ENCODE results near the gene KDM2B. TPM values are rescaled to one million over a fixed set of nuclear protein-coding genes. Genes with fewer than 3 reads are reported as not detected.

Gene KDM2B
- total and polyA plus RNA-seq, 2 experiments from 2014 or later = 59.4 to 161 TPM

DNA sequence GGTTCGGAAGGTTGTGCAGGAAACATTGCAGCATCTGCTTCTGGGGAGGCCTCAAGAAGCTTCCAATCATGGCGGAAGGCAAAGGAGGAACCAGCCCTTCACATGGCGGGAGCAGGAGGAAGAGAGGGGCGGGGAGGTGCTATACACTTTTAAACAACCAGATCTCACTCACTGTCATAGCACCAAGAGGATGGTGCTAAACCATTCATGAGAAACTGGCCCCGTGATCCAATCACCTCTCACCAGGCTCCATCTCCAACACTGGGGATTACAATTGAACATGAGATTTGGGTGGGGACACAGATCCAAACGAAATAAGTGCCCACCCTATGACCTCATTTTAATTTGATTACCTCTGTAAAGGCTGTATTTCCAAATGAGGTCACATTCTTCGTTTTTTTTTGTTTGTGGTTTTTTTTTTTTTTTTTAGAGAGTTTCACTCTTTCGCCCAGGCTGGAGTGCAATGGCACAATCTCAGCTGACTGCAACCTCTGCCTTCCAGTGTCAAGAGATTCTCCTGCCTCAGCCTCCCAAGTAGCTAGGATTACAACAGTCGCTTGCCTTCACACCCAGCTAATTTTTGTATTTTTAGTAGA lies 34.1 kb upstream of the KDM2B start:
- H3K4me1 Mint-ChIP-seq = peaks cover 20% of the 10 kb centered on the region
- H3K4me3 Mint-ChIP-seq = no peak overlapping the region
- no peaks in the 10 kb centered on the region for H3K36me3 Mint-ChIP-seq (ENCODE audit: low read depth)
- Histone ChIP-seq H3K36me3 (ENCODE audit: insufficient read depth) (no peaks in the 10 kb centered on the region), H3K4me1 (ENCODE audit: insufficient read depth) (peaks cover 20% of the 10 kb centered on the region), H4K20me1 (replicated peaks; ENCODE audit: insufficient read depth) (no peaks in the 10 kb centered on the region), H3K9me2 (ENCODE audit: insufficient read depth) (0 out of 2 replicates have a peak, but pooled peaks cover 4% of the 10 kb centered on the region), H3K4me2 (no peak overlapping the region), H2AFZ (no peak overlapping the region), H3K79me2 (replicated peaks; ENCODE audit: insufficient read depth) (no peaks in the 10 kb centered on the region), H3K27me3 (ENCODE audit: insufficient read depth) (no peaks in the 10 kb centered on the region), H3K27ac (ENCODE audit: low read depth) (no peak overlapping the region), H3K4me3 (no peak overlapping the region), H3F3A (replicated peaks; ENCODE audit: low read depth) (peaks cover 6% of the 10 kb centered on the region; the same call in 1 of the 2 replicates)
- DNase-seq (ENCODE audit: low spot score) (no peak), ATAC-seq (no peak)
- peaks cover 16% of the 10 kb centered on the region for H3K27me3 Mint-ChIP-seq (ENCODE audit: insufficient read depth, low read depth, poor library complexity)
- TF ChIP-seq, protein P1, sequence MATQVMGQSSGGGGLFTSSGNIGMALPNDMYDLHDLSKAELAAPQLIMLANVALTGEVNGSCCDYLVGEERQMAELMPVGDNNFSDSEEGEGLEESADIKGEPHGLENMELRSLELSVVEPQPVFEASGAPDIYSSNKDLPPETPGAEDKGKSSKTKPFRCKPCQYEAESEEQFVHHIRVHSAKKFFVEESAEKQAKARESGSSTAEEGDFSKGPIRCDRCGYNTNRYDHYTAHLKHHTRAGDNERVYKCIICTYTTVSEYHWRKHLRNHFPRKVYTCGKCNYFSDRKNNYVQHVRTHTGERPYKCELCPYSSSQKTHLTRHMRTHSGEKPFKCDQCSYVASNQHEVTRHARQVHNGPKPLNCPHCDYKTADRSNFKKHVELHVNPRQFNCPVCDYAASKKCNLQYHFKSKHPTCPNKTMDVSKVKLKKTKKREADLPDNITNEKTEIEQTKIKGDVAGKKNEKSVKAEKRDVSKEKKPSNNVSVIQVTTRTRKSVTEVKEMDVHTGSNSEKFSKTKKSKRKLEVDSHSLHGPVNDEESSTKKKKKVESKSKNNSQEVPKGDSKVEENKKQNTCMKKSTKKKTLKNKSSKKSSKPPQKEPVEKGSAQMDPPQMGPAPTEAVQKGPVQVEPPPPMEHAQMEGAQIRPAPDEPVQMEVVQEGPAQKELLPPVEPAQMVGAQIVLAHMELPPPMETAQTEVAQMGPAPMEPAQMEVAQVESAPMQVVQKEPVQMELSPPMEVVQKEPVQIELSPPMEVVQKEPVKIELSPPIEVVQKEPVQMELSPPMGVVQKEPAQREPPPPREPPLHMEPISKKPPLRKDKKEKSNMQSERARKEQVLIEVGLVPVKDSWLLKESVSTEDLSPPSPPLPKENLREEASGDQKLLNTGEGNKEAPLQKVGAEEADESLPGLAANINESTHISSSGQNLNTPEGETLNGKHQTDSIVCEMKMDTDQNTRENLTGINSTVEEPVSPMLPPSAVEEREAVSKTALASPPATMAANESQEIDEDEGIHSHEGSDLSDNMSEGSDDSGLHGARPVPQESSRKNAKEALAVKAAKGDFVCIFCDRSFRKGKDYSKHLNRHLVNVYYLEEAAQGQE (IDR thresholded peaks at IDR 0.05; ENCODE audit: unreplicated experiment) = no peak
- no peak for TF ChIP-seq ZNF114 (CRISPR knock-in tag; IDR thresholded peaks at IDR 0.05)
- TF ChIP-seq ZNF331 (CRISPR knock-in tag; IDR thresholded peaks at IDR 0.05; ENCODE audit: low read depth) = no peak
- TF ChIP-seq STAT1 (IDR thresholded peaks at IDR 0.05; ENCODE audit: unreplicated experiment) = no peak
- TF ChIP-seq CTCF (conservative IDR thresholded peaks at IDR 0.05; ENCODE audit: low read depth in 2 of 2) = no peak
- TF ChIP-seq NANOG (IDR thresholded peaks at IDR 0.05; ENCODE audit: borderline replicate concordance) = no peak
- no peak for TF ChIP-seq POLR2AphosphoS5 (IDR thresholded peaks at IDR 0.05; ENCODE audit: low read depth)
- TF ChIP-seq, protein P2, sequence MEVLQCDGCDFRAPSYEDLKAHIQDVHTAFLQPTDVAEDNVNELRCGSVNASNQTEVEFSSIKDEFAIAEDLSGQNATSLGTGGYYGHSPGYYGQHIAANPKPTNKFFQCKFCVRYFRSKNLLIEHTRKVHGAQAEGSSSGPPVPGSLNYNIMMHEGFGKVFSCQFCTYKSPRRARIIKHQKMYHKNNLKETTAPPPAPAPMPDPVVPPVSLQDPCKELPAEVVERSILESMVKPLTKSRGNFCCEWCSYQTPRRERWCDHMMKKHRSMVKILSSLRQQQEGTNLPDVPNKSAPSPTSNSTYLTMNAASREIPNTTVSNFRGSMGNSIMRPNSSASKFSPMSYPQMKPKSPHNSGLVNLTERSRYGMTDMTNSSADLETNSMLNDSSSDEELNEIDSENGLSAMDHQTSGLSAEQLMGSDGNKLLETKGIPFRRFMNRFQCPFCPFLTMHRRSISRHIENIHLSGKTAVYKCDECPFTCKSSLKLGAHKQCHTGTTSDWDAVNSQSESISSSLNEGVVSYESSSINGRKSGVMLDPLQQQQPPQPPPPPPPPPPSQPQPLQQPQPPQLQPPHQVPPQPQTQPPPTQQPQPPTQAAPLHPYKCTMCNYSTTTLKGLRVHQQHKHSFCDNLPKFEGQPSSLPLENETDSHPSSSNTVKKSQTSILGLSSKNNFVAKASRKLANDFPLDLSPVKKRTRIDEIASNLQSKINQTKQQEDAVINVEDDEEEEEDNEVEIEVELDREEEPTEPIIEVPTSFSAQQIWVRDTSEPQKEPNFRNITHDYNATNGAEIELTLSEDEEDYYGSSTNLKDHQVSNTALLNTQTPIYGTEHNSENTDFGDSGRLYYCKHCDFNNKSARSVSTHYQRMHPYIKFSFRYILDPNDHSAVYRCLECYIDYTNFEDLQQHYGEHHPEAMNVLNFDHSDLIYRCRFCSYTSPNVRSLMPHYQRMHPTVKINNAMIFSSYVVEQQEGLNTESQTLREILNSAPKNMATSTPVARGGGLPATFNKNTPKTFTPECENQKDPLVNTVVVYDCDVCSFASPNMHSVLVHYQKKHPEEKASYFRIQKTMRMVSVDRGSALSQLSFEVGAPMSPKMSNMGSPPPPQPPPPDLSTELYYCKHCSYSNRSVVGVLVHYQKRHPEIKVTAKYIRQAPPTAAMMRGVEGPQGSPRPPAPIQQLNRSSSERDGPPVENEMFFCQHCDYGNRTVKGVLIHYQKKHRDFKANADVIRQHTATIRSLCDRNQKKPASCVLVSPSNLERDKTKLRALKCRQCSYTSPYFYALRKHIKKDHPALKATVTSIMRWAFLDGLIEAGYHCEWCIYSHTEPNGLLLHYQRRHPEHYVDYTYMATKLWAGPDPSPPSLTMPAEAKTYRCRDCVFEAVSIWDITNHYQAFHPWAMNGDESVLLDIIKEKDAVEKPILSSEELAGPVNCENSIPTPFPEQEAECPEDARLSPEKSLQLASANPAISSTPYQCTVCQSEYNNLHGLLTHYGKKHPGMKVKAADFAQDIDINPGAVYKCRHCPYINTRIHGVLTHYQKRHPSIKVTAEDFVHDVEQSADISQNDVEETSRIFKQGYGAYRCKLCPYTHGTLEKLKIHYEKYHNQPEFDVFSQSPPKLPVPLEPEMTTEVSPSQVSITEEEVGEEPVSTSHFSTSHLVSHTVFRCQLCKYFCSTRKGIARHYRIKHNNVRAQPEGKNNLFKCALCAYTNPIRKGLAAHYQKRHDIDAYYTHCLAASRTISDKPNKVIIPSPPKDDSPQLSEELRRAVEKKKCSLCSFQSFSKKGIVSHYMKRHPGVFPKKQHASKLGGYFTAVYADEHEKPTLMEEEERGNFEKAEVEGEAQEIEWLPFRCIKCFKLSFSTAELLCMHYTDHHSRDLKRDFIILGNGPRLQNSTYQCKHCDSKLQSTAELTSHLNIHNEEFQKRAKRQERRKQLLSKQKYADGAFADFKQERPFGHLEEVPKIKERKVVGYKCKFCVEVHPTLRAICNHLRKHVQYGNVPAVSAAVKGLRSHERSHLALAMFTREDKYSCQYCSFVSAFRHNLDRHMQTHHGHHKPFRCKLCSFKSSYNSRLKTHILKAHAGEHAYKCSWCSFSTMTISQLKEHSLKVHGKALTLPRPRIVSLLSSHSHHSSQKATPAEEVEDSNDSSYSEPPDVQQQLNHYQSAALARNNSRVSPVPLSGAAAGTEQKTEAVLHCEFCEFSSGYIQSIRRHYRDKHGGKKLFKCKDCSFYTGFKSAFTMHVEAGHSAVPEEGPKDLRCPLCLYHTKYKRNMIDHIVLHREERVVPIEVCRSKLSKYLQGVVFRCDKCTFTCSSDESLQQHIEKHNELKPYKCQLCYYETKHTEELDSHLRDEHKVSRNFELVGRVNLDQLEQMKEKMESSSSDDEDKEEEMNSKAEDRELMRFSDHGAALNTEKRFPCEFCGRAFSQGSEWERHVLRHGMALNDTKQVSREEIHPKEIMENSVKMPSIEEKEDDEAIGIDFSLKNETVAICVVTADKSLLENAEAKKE (CRISPR knock-in tag; IDR thresholded peaks at IDR 0.05) = no peak
- no peak for TF ChIP-seq CREB1 (CRISPR knock-in tag; IDR thresholded peaks at IDR 0.05; ENCODE audit: low read depth)
- TF ChIP-seq ETS1 (IDR thresholded peaks at IDR 0.05) = no peak
- TF ChIP-seq EZH2phosphoT487 (IDR thresholded peaks at IDR 0.05; ENCODE audit: unreplicated experiment) = no peak
- TF ChIP-seq JUNB (IDR thresholded peaks at IDR 0.05; ENCODE audit: unreplicated experiment) = no peak
- no peak for TF ChIP-seq EZH2 (IDR thresholded peaks at IDR 0.05; ENCODE audit: low read depth, unreplicated experiment)
- no peaks in the 10 kb centered on the region for H3K9me3 Mint-ChIP-seq
- no peak overlapping the region for H3K27ac Mint-ChIP-seq

All from GM23338 (cell line).